Measurements from ENCODE around the gene CRYL1. TPM values are rescaled to one million over a fixed set of nuclear protein-coding genes. Genes with fewer than 3 reads are reported as not detected.

CRYL1 gene
- total and polyA plus RNA-seq, 2 of the 8 experiments (the other 6 are each of a cell fraction or from before 2014, with no cell fraction given), result 1.9 to 6.4 TPM

GRCh38 chr13:20505405-20506366 is 20.0 kb downstream of the CRYL1 start:
- Histone ChIP-seq H3K23me2 (ENCODE audit: low read depth, low read length) (no peaks in the 10 kb centered on the region; the same call in 1 of the 2 replicates), H2BK12ac (ENCODE audit: low read depth, low read length) (no peak overlapping the region), H3K4me3 (ENCODE audit: extremely low read depth in 1 of 4, insufficient read depth in 2 of 4, low read depth in 3 of 4, low read length in 4 of 4) (no peak overlapping the region), H3K14ac (ENCODE audit: insufficient read length) (no peak overlapping the region), H3K4me1 (replicated peaks in 1 of 4; ENCODE audit: control insufficient read depth in 3 of 4, insufficient read depth in 4 of 4, low read length in 3 of 4) (peaks cover 0 to 4% (median 3%) of the 10 kb centered on the region in 4 experiments; a peak in 4 of 7 replicates), H2BK20ac (ENCODE audit: low read length) (no peak overlapping the region), H4K5ac (ENCODE audit: insufficient read length, low read depth, low read length) (no peak overlapping the region), H2BK15ac (ENCODE audit: low read length) (0 out of 2 replicates have a peak overlapping the region, but pooled peaks have one; percentile 1), H3K56ac (replicated peaks; ENCODE audit: insufficient read length, low read depth, low read length) (no peak overlapping the region), H3K4ac (replicated peaks; ENCODE audit: insufficient read length, low read depth, low read length) (no peak overlapping the region), H3K23ac (ENCODE audit: insufficient read length) (no peak overlapping the region), H3K27me3 (replicated peaks in 1 of 4; ENCODE audit: control insufficient read depth in 3 of 4, extremely low read depth in 1 of 4, insufficient read depth in 3 of 4, low read length in 3 of 4) (no peaks in the 10 kb centered on the region), H3K36me3 (ENCODE audit: control insufficient read depth in 2 of 4, insufficient read depth in 4 of 4, low read length in 3 of 4) (no peaks in the 10 kb centered on the region), H2AK5ac (ENCODE audit: low read depth, low read length) (no peak overlapping the region), H2AFZ (ENCODE audit: low read length) (no peak overlapping the region), H3K79me2 (ENCODE audit: control insufficient read depth in 1 of 2, insufficient read depth in 2 of 2, low read length in 2 of 2) (no peaks in the 10 kb centered on the region), H2BK120ac (replicated peaks; ENCODE audit: low read depth, low read length) (no peak overlapping the region), H3K79me1 (ENCODE audit: low read depth, low read length) (no peaks in the 10 kb centered on the region), H4K8ac (ENCODE audit: extremely low read depth, insufficient read depth, low read length) (no peak overlapping the region), H3K9ac (replicated peaks in 1 of 4; ENCODE audit: extremely low read depth in 1 of 4, low read depth in 3 of 4, low read length in 3 of 4) (no peak overlapping the region), H3K18ac (ENCODE audit: extremely low read depth, low read length) (no peak overlapping the region), H3K4me2 (ENCODE audit: insufficient read depth in 1 of 2, low read depth in 2 of 2, low read length in 2 of 2) (no peak overlapping the region), H4K20me1 (replicated peaks in 1 of 2; ENCODE audit: control insufficient read depth in 1 of 2, insufficient read depth in 2 of 2, low read length in 2 of 2) (no peaks in the 10 kb centered on the region), H3K9me3 (ENCODE audit: insufficient read depth in 2 of 2, low read depth in 1 of 2, low read length in 1 of 2) (no peaks in the 10 kb centered on the region), H4K91ac (replicated peaks; ENCODE audit: insufficient read length, low read length) (no peak overlapping the region), H3K27ac (ENCODE audit: low read depth, low read length) (no peak overlapping the region), H2BK5ac (ENCODE audit: low read depth, low read length) (no peak overlapping the region)
- DNase-seq (ENCODE audit: low read depth in 1 of 2, low spot score in 2 of 2) (no peak), FAIRE-seq (no peak)
- POLR2A ChIA-PET (ENCODE audit: partially characterized antibody), result interaction anchor here (0.6 kb wide), 1 partner anchor 140 kb away, joined by 5 read pairs; no protein-coding TSS in a partner anchor
- TF ChIP-seq FOSL1 (IDR thresholded peaks at IDR 0.05; ENCODE audit: insufficient read depth, low read depth, low read length), result no peak
- TF ChIP-seq CTBP2 (IDR thresholded peaks at IDR 0.05; ENCODE audit: borderline replicate concordance, insufficient read depth, insufficient read length, low read length), result no peak
- no peak for TF ChIP-seq CBX8 (IDR thresholded peaks at IDR 0.05; ENCODE audit: borderline replicate concordance, low read depth, low read length)
- TF ChIP-seq SIRT6 (IDR thresholded peaks at IDR 0.05; ENCODE audit: low read length), result no peak
- no peak for TF ChIP-seq JUN (IDR thresholded peaks at IDR 0.05; ENCODE audit: low read depth, low read length)
- TF ChIP-seq TEAD4 (IDR thresholded peaks at IDR 0.05; ENCODE audit: low read depth, low read length), result no peak
- CTCF ChIA-PET (ENCODE audit: partially characterized antibody), result interaction anchor here (0.6 to 1.1 kb wide), 2 partner anchors 9 to 260 kb away, joined by 3 read pairs; no protein-coding TSS in a partner anchor
- WGBS, 2 experiments (ENCODE audit: extremely low coverage in 1 of 2, insufficient coverage in 1 of 2, insufficient read length in 1 of 2, insufficient replicate concordance in 2 of 2, low coverage in 1 of 2, low lambda C conversion rate in 2 of 2, missing lambda C conversion rate in 1 of 2), result 84% methylated on average over 10 of the region's 10 CpGs; no CpG with 5 or more reads in 1 of the 2 experiments
